ENCODE results near the gene TRNAU1AP. TPM values are rescaled to one million over a fixed set of nuclear protein-coding genes. Genes with fewer than 3 reads are reported as not detected.

Gene TRNAU1AP
- total RNA-seq, 1 experiment from 2014 or later: 43.0 TPM

- Histone ChIP-seq H3K9me2 (ENCODE audit: insufficient read depth) (no peaks in the 10 kb centered on the region), H3K27me3 (ENCODE audit: insufficient read depth, low read depth) (no peaks in the 10 kb centered on the region), H3K36me3 (ENCODE audit: low read depth) (no peaks in the 10 kb centered on the region), H3K4me1 (replicated peaks; ENCODE audit: insufficient read depth) (peaks cover 28% of the 10 kb centered on the region), H3K4me3 (no peak overlapping the region), H4K20me1 (ENCODE audit: insufficient read depth) (no peaks in the 10 kb centered on the region), H3K79me2 (ENCODE audit: low read depth) (peaks cover 41% of the 10 kb centered on the region), H3K9me3 (ENCODE audit: insufficient read depth, low read depth) (no peaks in the 10 kb centered on the region), H3F3A (ENCODE audit: insufficient read depth, low read depth) (peaks cover 24% of the 10 kb centered on the region), H3K4me2 (no peak overlapping the region), H2AFZ (no peak overlapping the region), H3K27ac (no peak overlapping the region)
- no TSS peak for BruUV-seq (replicated peaks)
- no peak for DNase-seq
- TF ChIP-seq EZH2 (IDR thresholded peaks at IDR 0.05; ENCODE audit: low read depth) (no peak), CTCF (conservative IDR thresholded peaks at IDR 0.05) (no peak)
- POLR2A ChIA-PET (ENCODE audit: unreplicated experiment): no interaction called here
- intact Hi-C loops (cut with micrococcal nuclease; ENCODE audit: unreplicated experiment): no loop called here
- CTCF ChIA-PET: interaction anchor here (0.5 kb wide), 1 partner anchor 72 kb away, joined by 4 read pairs; no protein-coding TSS in a partner anchor
Measured at GRCh38 chr1:28530456-28530855, 22.4 kb upstream of the TRNAU1AP start.

- CTCF ChIA-PET: no interaction called here
- BruUV-seq (replicated peaks): no TSS peak
- no peaks in the 10 kb centered on the region for H3K36me3 ChIP-seq (ENCODE audit: low read depth)
- H3K9me3 ChIP-seq (ENCODE audit: insufficient read depth, low read depth): no peaks in the 10 kb centered on the region
- H3K27ac ChIP-seq: no peak overlapping the region
- no peaks in the 10 kb centered on the region for H3K4me1 ChIP-seq (replicated peaks; ENCODE audit: insufficient read depth)
- POLR2A ChIA-PET (ENCODE audit: unreplicated experiment): no interaction called here
- TF ChIP-seq EZH2 (IDR thresholded peaks at IDR 0.05; ENCODE audit: low read depth) (no peak), CTCF (conservative IDR thresholded peaks at IDR 0.05) (no peak)
- no peak overlapping the region for H3K4me2 ChIP-seq
- H3K79me2 ChIP-seq (ENCODE audit: low read depth): peaks cover 5% of the 10 kb centered on the region
- intact Hi-C loops (cut with micrococcal nuclease; ENCODE audit: unreplicated experiment): no loop called here
- H3K9me2 ChIP-seq (ENCODE audit: insufficient read depth): no peaks in the 10 kb centered on the region
- H2AFZ ChIP-seq: no peak overlapping the region
- H3F3A ChIP-seq (ENCODE audit: insufficient read depth, low read depth): peaks cover 4% of the 10 kb centered on the region; the same call in 1 of the 2 replicates
- DNase-seq: no peak
- no peaks in the 10 kb centered on the region for H4K20me1 ChIP-seq (ENCODE audit: insufficient read depth)
- no peak overlapping the region for H3K4me3 ChIP-seq
- H3K27me3 ChIP-seq (ENCODE audit: insufficient read depth, low read depth): no peaks in the 10 kb centered on the region
Measured at GRCh38 chr1:28534671-28535070, 18.2 kb upstream of the TRNAU1AP start.

DNA sequence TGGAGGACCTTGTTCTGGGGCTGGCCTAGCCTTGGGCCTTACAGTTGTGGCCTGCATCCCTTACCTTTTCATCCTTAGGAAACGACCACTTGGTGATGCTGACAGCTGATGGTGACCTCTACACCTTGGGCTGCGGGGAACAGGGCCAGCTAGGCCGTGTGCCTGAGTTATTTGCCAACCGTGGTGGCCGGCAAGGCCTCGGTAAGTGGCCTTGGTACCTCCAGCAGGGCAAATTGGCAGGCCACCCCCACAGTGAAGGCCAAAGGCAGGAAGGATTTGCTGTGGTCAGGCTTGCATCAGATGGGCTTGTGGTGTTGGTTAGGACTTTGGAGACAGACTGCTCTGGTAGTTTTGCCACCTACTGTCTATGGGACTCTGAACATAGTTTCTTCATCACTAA, 17.7 kb upstream of the TRNAU1AP start:
- DNase-seq: no peak
- Histone ChIP-seq H3K9me2 (ENCODE audit: insufficient read depth) (no peaks in the 10 kb centered on the region), H3K27me3 (ENCODE audit: insufficient read depth, low read depth) (no peaks in the 10 kb centered on the region), H3K79me2 (ENCODE audit: low read depth) (peaks cover under 1% of the 10 kb centered on the region; the same call in 1 of the 2 replicates), H3K36me3 (ENCODE audit: low read depth) (no peaks in the 10 kb centered on the region), H3K9me3 (ENCODE audit: insufficient read depth, low read depth) (no peaks in the 10 kb centered on the region), H3K27ac (no peak overlapping the region), H3K4me1 (replicated peaks; ENCODE audit: insufficient read depth) (no peaks in the 10 kb centered on the region), H4K20me1 (ENCODE audit: insufficient read depth) (no peaks in the 10 kb centered on the region), H3F3A (ENCODE audit: insufficient read depth, low read depth) (peaks cover 4% of the 10 kb centered on the region; the same call in 1 of the 2 replicates), H2AFZ (no peak overlapping the region), H3K4me2 (no peak overlapping the region), H3K4me3 (no peak overlapping the region)
- POLR2A ChIA-PET (ENCODE audit: unreplicated experiment): no interaction called here
- TF ChIP-seq EZH2 (IDR thresholded peaks at IDR 0.05; ENCODE audit: low read depth) (no peak), CTCF (conservative IDR thresholded peaks at IDR 0.05) (no peak)
- BruUV-seq (replicated peaks): no TSS peak
- intact Hi-C loops (cut with micrococcal nuclease; ENCODE audit: unreplicated experiment): no loop called here
- CTCF ChIA-PET: no interaction called here

Data from PC-9 (cell line).